IMR-90 (cell line): ENCODE results near the gene FKBP11. TPM values are rescaled to one million over a fixed set of nuclear protein-coding genes. Genes with fewer than 3 reads are reported as not detected.
A peak's percentile ranks its signal among the peaks of the same experiment; 100 is the strongest.

Experiments
- ATAC-seq: fragments of 200-7000 bp; cut with Tn5 transposase; 2 replicates; pipeline ENCODE4 v1.9.1; 2020; ENCODE audit warnings: low read depth, mild to moderate bottlenecking, moderate library complexity
- BruUV-seq: library from RNA; stranded (reverse); fragments of 400-500 nt; replicated peaks from 2 replicates; lab custom pipeline; 2021; lab: Mats Ljungman, UMichigan
- CTCF ChIA-PET: fragments of 300-600 bp; formaldehyde crosslinking; extraction: SDS; loops from one replicate; lab custom pipeline; 2021; ENCODE audit warnings: antibody characterized with exemption; lab: Yijun Ruan, JAX
- POLR2A ChIA-PET: fragments of 300-600 bp; sonication (Branson Sonifier 250); formaldehyde crosslinking; loops from one replicate; lab custom pipeline; 2022; ENCODE audit warnings: antibody characterized with exemption; ENCODE audit not compliant: unreplicated experiment; lab: Charles Lee
- DNase-seq: peaks from one replicate; pipeline ENCODE4 v3.0.0; 2013
- H2AFZ ChIP-seq: replicated peaks from 2 replicates; pipeline ENCODE3; 2013; ENCODE audit warnings: low read length, mild to moderate bottlenecking; ENCODE audit not compliant: poor library complexity
- H2AK5ac ChIP-seq: 2 replicates; pipeline ENCODE4 v1.6.1; 2013; ENCODE audit warnings: low read depth, low read length, inconsistent platforms
- H2AK9ac ChIP-seq: replicated peaks from 2 replicates; pipeline ENCODE3; 2013; ENCODE audit warnings: mild to moderate bottlenecking, low read depth, low read length, moderate library complexity; ENCODE audit not compliant: poor library complexity
- H2BK120ac ChIP-seq: 2 replicates; pipeline ENCODE4 v1.6.1; 2013; ENCODE audit warnings: low read depth, low read length, inconsistent platforms
- H2BK15ac ChIP-seq: 3 replicates; pipeline ENCODE4 v1.6.1; 2013; ENCODE audit warnings: low read depth, low read length, inconsistent platforms
- H2BK20ac ChIP-seq: 2 replicates; pipeline ENCODE4 v1.6.1; 2013; ENCODE audit warnings: low read depth, mild to moderate bottlenecking, inconsistent platforms, low read length, moderate library complexity
- H2BK5ac ChIP-seq: 2 replicates; pipeline ENCODE4 v1.6.1; 2013; ENCODE audit warnings: mild to moderate bottlenecking, low read depth, low read length, inconsistent platforms; ENCODE audit not compliant: poor library complexity, severe bottlenecking
- H3K14ac ChIP-seq: replicated peaks from 2 replicates; pipeline ENCODE4 v1.6.1; 2013; ENCODE audit warnings: low read depth, low read length, inconsistent platforms
- H3K18ac ChIP-seq: 2 replicates; pipeline ENCODE4 v1.6.1; 2013; ENCODE audit warnings: low read depth, low read length, control low read depth
- H3K23ac ChIP-seq: 2 replicates; pipeline ENCODE4 v1.6.1; 2013; ENCODE audit warnings: low read depth, low read length, inconsistent platforms
- H3K27ac ChIP-seq: 2 replicates; pipeline ENCODE4 v1.5.1; 2013; ENCODE audit warnings: mild to moderate bottlenecking, control low read depth, low read length; ENCODE audit not compliant: insufficient read depth
- H3K27me3 ChIP-seq: 2 replicates; pipeline ENCODE4 v1.6.1; 2013; ENCODE audit warnings: low read length; ENCODE audit not compliant: control insufficient read depth, insufficient read depth
- H3K36me3 ChIP-seq: 2 replicates; pipeline ENCODE4 v1.6.1; 2013; ENCODE audit warnings: low read length, mixed read lengths; ENCODE audit not compliant: control insufficient read depth, insufficient read depth
- H3K4ac ChIP-seq: 2 replicates; pipeline ENCODE4 v1.6.1; 2013; ENCODE audit warnings: low read depth, low read length, inconsistent platforms
- H3K4me1 ChIP-seq: 2 replicates; pipeline ENCODE4 v1.6.1; 2013; ENCODE audit warnings: low read length, mixed read lengths; ENCODE audit not compliant: control insufficient read depth, insufficient read depth
- H3K4me2 ChIP-seq: 2 replicates; pipeline ENCODE4 v1.6.1; 2013; ENCODE audit warnings: low read depth, mild to moderate bottlenecking, control low read depth, low read length, moderate library complexity
- H3K4me3 ChIP-seq: 2 replicates; pipeline ENCODE4 v1.5.1; 2013; ENCODE audit warnings: low read depth, mild to moderate bottlenecking, control low read depth, low read length, moderate library complexity; ENCODE audit not compliant: insufficient read depth
- H3K56ac ChIP-seq: 2 replicates; pipeline ENCODE4 v1.6.1; 2013; ENCODE audit warnings: low read length, inconsistent platforms; ENCODE audit not compliant: insufficient read depth; ENCODE audit errors: extremely low read depth
- H3K79me1 ChIP-seq, 2 experiments: 2 replicates each; pipeline ENCODE4 v1.6.1; 2013; ENCODE audit warnings: low read length in 2 of 2, inconsistent platforms in 1 of 2, low read depth in 1 of 2
- H3K9ac ChIP-seq: 2 replicates; pipeline ENCODE4 v1.6.1; 2013; ENCODE audit warnings: low read depth, low read length, control low read depth
- H3K9me1 ChIP-seq: 2 replicates; pipeline ENCODE4 v1.6.1; 2013; ENCODE audit warnings: low read length, inconsistent platforms; ENCODE audit not compliant: insufficient read depth
- H3K9me3 ChIP-seq: 2 replicates; pipeline ENCODE4 v1.6.1; 2013; ENCODE audit warnings: low read length; ENCODE audit not compliant: control insufficient read depth, insufficient read depth
- H4K20me1 ChIP-seq: 2 replicates; pipeline ENCODE4 v1.6.1; 2013; ENCODE audit warnings: low read length, inconsistent platforms; ENCODE audit not compliant: insufficient read depth
- H4K5ac ChIP-seq: 2 replicates; pipeline ENCODE4 v1.6.1; 2013; ENCODE audit warnings: mild to moderate bottlenecking, low read depth, low read length, control low read depth
- H4K8ac ChIP-seq, 2 experiments: 2 replicates each; pipeline ENCODE4 v1.6.1; 2013; ENCODE audit warnings: low read depth in 2 of 2, low read length in 2 of 2, control low read depth in 1 of 2, inconsistent platforms in 1 of 2
- H4K91ac ChIP-seq: 2 replicates; pipeline ENCODE4 v1.6.1; 2013; ENCODE audit warnings: low read depth, low read length, inconsistent platforms; ENCODE audit not compliant: insufficient read depth
- CEBPB ChIP-seq: IDR thresholded peaks from 2 replicates; pipeline ENCODE4 v1.6.1; 2012; ENCODE audit warnings: low read depth, low read length, improper control_type of control experiment
- FOS ChIP-seq: fragments of 150-350 bp; IDR thresholded peaks from 2 replicates; pipeline ENCODE4 v1.6.1; 2016; ENCODE audit warnings: low read depth, low read length
- MXI1 ChIP-seq: IDR thresholded peaks from 2 replicates; pipeline ENCODE4 v1.6.1; 2012; ENCODE audit warnings: low read depth, mild to moderate bottlenecking, low read length, moderate library complexity, borderline replicate concordance
- dilution Hi-C: fragments of 300-500 bp; cut with HindIII; formaldehyde crosslinking; loops from one replicate; pipeline ENCODE4 v1.14.3; 2018; ENCODE audit warnings: low sequenced_read_pairs; ENCODE audit not compliant: unreplicated experiment
- in situ Hi-C: fragments of 300-500 bp; cut with MboI; formaldehyde crosslinking; loops from 3 replicates; pipeline ENCODE4 v1.14.3; 2019; ENCODE audit warnings: low sequenced_read_pairs, inconsistent platforms, mixed read lengths
- intact Hi-C: fragments of 100-400 bp; cut with micrococcal nuclease; formaldehyde crosslinking; loops from 2 replicates; pipeline ENCODE4 v1.10.0; 2022
- polyA plus RNA-seq, 3 experiments: library from polyadenylated mRNA; depleted of rRNA; stranded (reverse); fragments of >200 nt; gene quantifications; 2 replicates each; pipeline ENCODE4 v1.2.3, GENCODE V29; 2012; ENCODE audit warnings: low replicate concordance in 1 of 3
- total RNA-seq: library from RNA; depleted of rRNA; stranded (reverse); fragments of >200 nt; gene quantifications from 2 replicates; pipeline ENCODE4 v1.2.3, GENCODE V29; 2012
- TF ChIP-seq, protein P1 (sequence below): fragments of 150-350 bp; IDR thresholded peaks from 2 replicates; pipeline ENCODE4 v1.6.1; 2017; ENCODE audit warnings: mild to moderate bottlenecking, antibody characterized with exemption, low read length, low read depth

FKBP11 gene
- total and polyA plus RNA-seq, 2 of the 4 experiments (the other 2 are of a cell fraction) = 5.0 to 40.0 TPM

DNA sequence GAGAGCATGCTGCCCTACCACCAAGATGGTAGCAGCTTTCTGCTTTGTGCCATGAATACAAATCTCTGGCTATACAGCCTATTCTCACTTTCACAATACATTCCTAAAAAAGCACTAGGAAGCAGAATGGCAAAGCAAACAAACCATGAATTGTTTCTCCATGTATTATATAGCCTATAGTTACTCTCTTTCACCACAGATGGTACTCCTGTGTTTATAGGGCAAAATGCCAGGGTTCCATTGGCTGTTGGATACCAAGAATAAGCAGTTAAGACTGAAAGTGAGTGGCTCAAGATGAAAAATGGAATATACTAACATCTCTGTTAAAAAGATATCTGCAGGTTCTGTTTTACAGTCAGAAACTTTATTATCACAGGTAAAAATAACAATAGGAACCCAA, 20.9 kb upstream of the FKBP11 start:
- Histone ChIP-seq H2BK5ac (no peak overlapping the region), H3K56ac (no peak overlapping the region), H3K9me3 (no peaks in the 10 kb centered on the region), H4K91ac (no peak overlapping the region), H3K14ac (no peak overlapping the region), H2AFZ (no peak overlapping the region), H3K9ac (no peak overlapping the region), H2BK15ac (no peak overlapping the region), H2BK20ac (no peak overlapping the region), H3K36me3 (peaks cover 4% of the 10 kb centered on the region), H3K23ac (no peak overlapping the region), H3K79me1 (peaks cover 39 to 82% of the 10 kb centered on the region in 2 experiments), H3K4me2 (no peak overlapping the region), H3K4ac (no peak overlapping the region), H3K4me3 (no peak overlapping the region), H2BK120ac (no peak overlapping the region), H4K8ac (no peak overlapping the region), H4K20me1 (peaks cover 88% of the 10 kb centered on the region), H2AK9ac (no peak overlapping the region), H3K27me3 (no peaks in the 10 kb centered on the region), H3K4me1 (peaks cover 6% of the 10 kb centered on the region), H3K27ac (no peak overlapping the region), H2AK5ac (no peak overlapping the region), H4K5ac (no peak overlapping the region), H3K9me1 (peaks cover 15% of the 10 kb centered on the region; the same call in 1 of the 2 replicates), H3K18ac (no peak overlapping the region)
- no peak for TF ChIP-seq MXI1
- no peak for TF ChIP-seq FOS
- TF ChIP-seq, protein P1, sequence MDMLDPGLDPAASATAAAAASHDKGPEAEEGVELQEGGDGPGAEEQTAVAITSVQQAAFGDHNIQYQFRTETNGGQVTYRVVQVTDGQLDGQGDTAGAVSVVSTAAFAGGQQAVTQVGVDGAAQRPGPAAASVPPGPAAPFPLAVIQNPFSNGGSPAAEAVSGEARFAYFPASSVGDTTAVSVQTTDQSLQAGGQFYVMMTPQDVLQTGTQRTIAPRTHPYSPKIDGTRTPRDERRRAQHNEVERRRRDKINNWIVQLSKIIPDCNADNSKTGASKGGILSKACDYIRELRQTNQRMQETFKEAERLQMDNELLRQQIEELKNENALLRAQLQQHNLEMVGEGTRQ = no peak
- no peak for TF ChIP-seq CEBPB
- in situ Hi-C loops = no loop called here
- POLR2A ChIA-PET = no interaction called here
- no TSS peak for BruUV-seq
- peak; percentile 72 for DNase-seq
- ATAC-seq = peak; percentile 55
- CTCF ChIA-PET = no interaction called here
- intact Hi-C loops = no loop called here
- dilution Hi-C loops = no loop called here
